PC-3 (cell line): ENCODE measurements around the gene ABCG4.

Experiments used
- EZH2phosphoT487 ChIP-seq: fragments of 300-600 bp; sonication (generic); IDR thresholded peaks from 2 replicates; pipeline ENCODE4 v1.6.1; 2018; ENCODE audit warnings: mild to moderate bottlenecking, antibody characterized with exemption, low read length, borderline replicate concordance
- TF ChIP-seq, protein P1 (sequence below): fragments of 300-600 bp; sonication (generic); conservative IDR thresholded peaks from 2 replicates; pipeline ENCODE4 v1.5.1; 2017; ENCODE audit warnings: antibody characterized with exemption, low read depth, mild to moderate bottlenecking, low read length

GRCh38 chr11:119168471-119169281, 19.8 kb downstream of the ABCG4 start, which contains the start of gene NLRX1:
- TF ChIP-seq, protein P1, sequence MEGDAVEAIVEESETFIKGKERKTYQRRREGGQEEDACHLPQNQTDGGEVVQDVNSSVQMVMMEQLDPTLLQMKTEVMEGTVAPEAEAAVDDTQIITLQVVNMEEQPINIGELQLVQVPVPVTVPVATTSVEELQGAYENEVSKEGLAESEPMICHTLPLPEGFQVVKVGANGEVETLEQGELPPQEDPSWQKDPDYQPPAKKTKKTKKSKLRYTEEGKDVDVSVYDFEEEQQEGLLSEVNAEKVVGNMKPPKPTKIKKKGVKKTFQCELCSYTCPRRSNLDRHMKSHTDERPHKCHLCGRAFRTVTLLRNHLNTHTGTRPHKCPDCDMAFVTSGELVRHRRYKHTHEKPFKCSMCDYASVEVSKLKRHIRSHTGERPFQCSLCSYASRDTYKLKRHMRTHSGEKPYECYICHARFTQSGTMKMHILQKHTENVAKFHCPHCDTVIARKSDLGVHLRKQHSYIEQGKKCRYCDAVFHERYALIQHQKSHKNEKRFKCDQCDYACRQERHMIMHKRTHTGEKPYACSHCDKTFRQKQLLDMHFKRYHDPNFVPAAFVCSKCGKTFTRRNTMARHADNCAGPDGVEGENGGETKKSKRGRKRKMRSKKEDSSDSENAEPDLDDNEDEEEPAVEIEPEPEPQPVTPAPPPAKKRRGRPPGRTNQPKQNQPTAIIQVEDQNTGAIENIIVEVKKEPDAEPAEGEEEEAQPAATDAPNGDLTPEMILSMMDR = peak; percentile 90
- TF ChIP-seq EZH2phosphoT487 = no peak
